SK-N-MC (cell line): ENCODE measurements around the gene WDR27.

Experiments
- EZH2 ChIP-seq: fragments of 200-600 bp; sonication (generic); IDR thresholded peaks from one replicate; pipeline ENCODE4 v1.6.1; 2017; ENCODE audit warnings: antibody characterized with exemption
- FOXP2 ChIP-seq: optimal IDR thresholded peaks from 2 replicates; pipeline ENCODE3; 2011; ENCODE audit warnings: mild to moderate bottlenecking, moderate library complexity; ENCODE audit not compliant: insufficient read depth; ENCODE audit errors: extremely low read length, control extremely low read depth
- POLR2AphosphoS5 ChIP-seq: IDR thresholded peaks from 2 replicates; pipeline ENCODE4 v1.6.1; 2012; ENCODE audit warnings: mild to moderate bottlenecking, low read depth, low read length, borderline replicate concordance

GRCh38 chr6:169556758-169557548 is 144.9 kb downstream of the WDR27 start:
- TF ChIP-seq EZH2 (no peak), POLR2AphosphoS5 (no peak), FOXP2 (no peak)
